ENCODE data around the gene FRMD4A. TPM values are rescaled to one million over a fixed set of nuclear protein-coding genes. Genes with fewer than 3 reads are reported as not detected.

FRMD4A gene
- total RNA-seq, 1 donor from 2014 or later = 28.2 TPM

DNA sequence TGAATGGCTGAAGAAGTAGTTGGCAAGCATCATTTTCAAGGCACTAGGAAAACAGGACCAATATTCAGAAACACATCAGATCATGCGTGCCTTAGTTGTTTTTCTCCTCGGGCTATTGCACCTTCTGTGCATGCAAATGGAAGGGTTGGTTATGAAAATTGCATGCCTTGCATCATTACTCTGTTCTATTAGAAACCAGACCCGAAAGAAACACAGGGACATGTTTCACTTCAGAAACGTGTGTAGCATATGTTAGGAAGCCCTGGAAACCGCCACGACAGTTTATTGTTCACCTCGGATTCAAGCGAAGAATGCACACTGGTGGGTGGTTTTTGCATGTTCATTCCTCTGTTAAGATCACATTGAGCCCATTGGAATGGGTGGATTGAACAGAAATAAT lies 214.7 kb downstream of the FRMD4A start:
- H3K36me3 ChIP-seq (ENCODE audit: control insufficient read depth, insufficient read depth, low read length) = no peaks in the 10 kb centered on the region
- H3K4me3 ChIP-seq (ENCODE audit: low read depth, low read length) = no peak overlapping the region
- TF ChIP-seq, protein P1, sequence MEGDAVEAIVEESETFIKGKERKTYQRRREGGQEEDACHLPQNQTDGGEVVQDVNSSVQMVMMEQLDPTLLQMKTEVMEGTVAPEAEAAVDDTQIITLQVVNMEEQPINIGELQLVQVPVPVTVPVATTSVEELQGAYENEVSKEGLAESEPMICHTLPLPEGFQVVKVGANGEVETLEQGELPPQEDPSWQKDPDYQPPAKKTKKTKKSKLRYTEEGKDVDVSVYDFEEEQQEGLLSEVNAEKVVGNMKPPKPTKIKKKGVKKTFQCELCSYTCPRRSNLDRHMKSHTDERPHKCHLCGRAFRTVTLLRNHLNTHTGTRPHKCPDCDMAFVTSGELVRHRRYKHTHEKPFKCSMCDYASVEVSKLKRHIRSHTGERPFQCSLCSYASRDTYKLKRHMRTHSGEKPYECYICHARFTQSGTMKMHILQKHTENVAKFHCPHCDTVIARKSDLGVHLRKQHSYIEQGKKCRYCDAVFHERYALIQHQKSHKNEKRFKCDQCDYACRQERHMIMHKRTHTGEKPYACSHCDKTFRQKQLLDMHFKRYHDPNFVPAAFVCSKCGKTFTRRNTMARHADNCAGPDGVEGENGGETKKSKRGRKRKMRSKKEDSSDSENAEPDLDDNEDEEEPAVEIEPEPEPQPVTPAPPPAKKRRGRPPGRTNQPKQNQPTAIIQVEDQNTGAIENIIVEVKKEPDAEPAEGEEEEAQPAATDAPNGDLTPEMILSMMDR (IDR thresholded peaks at IDR 0.05; ENCODE audit: insufficient read depth, low read length, poor library complexity, severe bottlenecking) = no peak
- DNase-seq (ENCODE audit: low read depth) = no peak
- no peaks in the 10 kb centered on the region for H3K27me3 ChIP-seq (ENCODE audit: control insufficient read depth, insufficient read depth, low read length)

DNA sequence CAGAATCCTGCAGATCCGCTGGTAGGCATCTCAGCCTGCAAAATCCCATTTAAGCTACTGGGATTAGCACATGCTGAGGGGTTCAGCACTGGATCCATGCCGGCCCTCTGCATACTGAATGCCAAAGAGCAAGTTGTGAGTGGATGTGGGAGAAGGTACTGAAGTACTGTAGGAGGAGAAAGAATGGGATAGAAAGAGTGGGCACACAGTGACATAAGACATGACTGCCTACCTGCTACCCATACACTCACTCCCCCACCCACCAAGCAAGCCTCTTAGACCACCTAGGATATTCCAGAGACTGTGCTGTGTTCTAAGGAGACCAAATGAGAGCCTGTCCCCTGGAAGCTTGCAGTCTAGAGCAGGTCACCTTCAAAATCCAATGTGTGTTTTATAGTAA lies 215.9 kb downstream of the FRMD4A start:
- TF ChIP-seq, protein P1 (IDR thresholded peaks at IDR 0.05; ENCODE audit: insufficient read depth, low read length, poor library complexity, severe bottlenecking) = no peak
- H3K27me3 ChIP-seq (ENCODE audit: control insufficient read depth, insufficient read depth, low read length) = no peaks in the 10 kb centered on the region

DNA sequence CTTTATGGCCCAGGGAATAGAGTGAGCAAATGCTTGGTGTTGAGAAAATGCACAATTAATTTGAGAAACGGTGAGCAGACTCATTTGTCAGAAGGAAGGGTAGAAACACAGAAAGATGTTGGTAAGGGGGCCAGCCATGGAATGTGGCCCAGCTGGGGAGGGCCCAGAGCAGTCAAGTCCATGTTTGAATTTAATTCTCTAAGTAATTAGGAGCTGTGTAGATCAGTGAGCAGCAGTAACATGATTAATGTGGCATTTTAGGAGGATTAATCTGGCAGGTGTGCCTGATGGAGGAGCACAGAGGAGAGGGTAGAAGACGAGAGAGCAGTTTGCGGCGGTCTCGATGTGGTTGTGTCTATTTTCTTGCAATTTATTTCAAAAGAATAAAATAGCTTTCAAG lies 218.7 kb downstream of the FRMD4A start:
- no peaks in the 10 kb centered on the region for H3K36me3 ChIP-seq (ENCODE audit: control insufficient read depth, insufficient read depth, low read length)
- TF ChIP-seq, protein P1 (IDR thresholded peaks at IDR 0.05; ENCODE audit: insufficient read depth, low read length, poor library complexity, severe bottlenecking) = no peak
- no peaks in the 10 kb centered on the region for H3K27me3 ChIP-seq (ENCODE audit: control insufficient read depth, insufficient read depth, low read length)
- no peak overlapping the region for H3K4me3 ChIP-seq (ENCODE audit: low read depth, low read length)
- DNase-seq (ENCODE audit: low read depth) = no peak

More for the DNA sequence above, 215.9 kb downstream of the FRMD4A start:
- Histone ChIP-seq H3K4me3 (ENCODE audit: low read depth, low read length) (no peak overlapping the region), H3K36me3 (ENCODE audit: control insufficient read depth, insufficient read depth, low read length) (no peaks in the 10 kb centered on the region)
- DNase-seq (ENCODE audit: low read depth) = no peak

DNA sequence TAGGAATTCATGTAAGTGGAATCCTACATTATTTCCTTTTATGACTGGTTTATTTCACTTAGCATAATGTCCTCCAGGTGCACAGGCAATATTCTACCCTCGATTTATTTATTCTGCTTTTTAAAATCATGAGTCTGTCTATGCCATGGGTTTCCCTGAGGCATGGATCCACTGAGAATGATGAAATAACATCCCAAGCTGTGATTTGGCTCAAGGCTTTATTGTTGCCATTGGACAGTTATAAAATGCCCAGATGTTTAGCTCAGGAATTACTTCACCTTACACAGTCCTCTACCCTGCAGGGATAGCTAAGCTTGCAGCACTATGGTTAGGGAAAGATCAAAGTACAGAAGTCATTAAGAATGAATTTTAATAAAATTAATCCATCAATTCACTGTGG lies 219.5 kb downstream of the FRMD4A start:
- TF ChIP-seq, protein P1 (IDR thresholded peaks at IDR 0.05; ENCODE audit: insufficient read depth, low read length, poor library complexity, severe bottlenecking) = no peak
- DNase-seq (ENCODE audit: low read depth) = no peak
- Histone ChIP-seq H3K36me3 (ENCODE audit: control insufficient read depth, insufficient read depth, low read length) (no peaks in the 10 kb centered on the region), H3K4me3 (ENCODE audit: low read depth, low read length) (no peak overlapping the region), H3K27me3 (ENCODE audit: control insufficient read depth, insufficient read depth, low read length) (no peaks in the 10 kb centered on the region)

DNA sequence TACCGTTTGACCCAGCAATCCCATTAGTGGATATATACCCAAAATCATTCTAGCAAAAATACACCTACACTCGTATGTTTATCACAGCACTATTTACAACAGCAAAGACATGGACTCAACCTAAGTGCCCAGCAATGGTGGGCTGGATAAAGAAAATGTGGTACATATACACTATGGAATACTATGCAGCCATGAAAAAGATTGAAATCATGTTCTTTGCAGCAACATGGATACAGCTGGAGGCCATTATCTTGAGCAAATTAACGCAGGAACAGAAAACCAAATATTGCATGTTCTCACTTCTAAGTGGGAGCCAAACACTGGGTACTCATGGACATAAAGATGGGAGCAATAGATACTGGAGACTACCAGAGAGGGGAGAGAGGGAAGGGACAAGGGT lies 223.9 kb downstream of the FRMD4A start:
- DNase-seq (ENCODE audit: low read depth) = no peak
- no peaks in the 10 kb centered on the region for H3K27me3 ChIP-seq (ENCODE audit: control insufficient read depth, insufficient read depth, low read length)
- H3K4me3 ChIP-seq (ENCODE audit: low read depth, low read length) = no peak overlapping the region
- TF ChIP-seq, protein P1 (IDR thresholded peaks at IDR 0.05; ENCODE audit: insufficient read depth, low read length, poor library complexity, severe bottlenecking) = no peak
- H3K36me3 ChIP-seq (ENCODE audit: control insufficient read depth, insufficient read depth, low read length) = no peaks in the 10 kb centered on the region

DNA sequence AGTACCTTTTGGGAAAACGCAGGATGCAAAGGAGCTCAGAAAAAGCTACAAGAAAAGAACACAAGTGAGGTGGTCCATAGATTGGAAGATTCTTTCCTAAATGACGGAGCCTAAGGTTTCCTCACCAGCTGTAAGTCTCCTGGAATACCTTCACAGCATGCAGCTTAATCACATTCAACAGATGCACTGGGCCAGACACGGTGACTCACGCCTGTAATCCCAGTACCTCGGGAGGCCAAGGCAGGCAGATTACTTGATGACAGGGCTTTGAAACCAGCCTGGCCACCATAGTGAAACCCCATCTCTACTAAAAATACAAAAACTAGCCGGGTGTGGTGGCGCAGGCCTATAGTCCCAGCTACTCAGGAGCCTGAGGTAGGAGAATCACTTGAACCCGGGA lies 228.7 kb downstream of the FRMD4A start:
- Histone ChIP-seq H3K27me3 (ENCODE audit: control insufficient read depth, insufficient read depth, low read length) (no peaks in the 10 kb centered on the region), H3K36me3 (ENCODE audit: control insufficient read depth, insufficient read depth, low read length) (no peaks in the 10 kb centered on the region), H3K4me3 (ENCODE audit: low read depth, low read length) (no peak overlapping the region)
- TF ChIP-seq, protein P1 (IDR thresholded peaks at IDR 0.05; ENCODE audit: insufficient read depth, low read length, poor library complexity, severe bottlenecking) = no peak
- DNase-seq (ENCODE audit: low read depth) = no peak
